K562 (cell line): Measurements from ENCODE around the gene DAP. TPM values are rescaled to one million over a fixed set of nuclear protein-coding genes. Genes with fewer than 3 reads are reported as not detected.

Experiments
- ARID2 ChIP-seq: fragments of 450-650 bp; IDR thresholded peaks from 2 replicates; pipeline ENCODE4 v1.6.1; 2017; ENCODE audit warnings: antibody characterized with exemption, mild to moderate bottlenecking
- ATF3 ChIP-seq, 2 experiments: fragments of 450-650 bp in 1 of 2; sonication (generic) in 1 of 2; formaldehyde crosslinking in 1 of 2; IDR thresholded peaks in 1 of 2; conservative IDR thresholded peaks in 1 of 2; 2 replicates each; pipeline versions ENCODE4 v1.6.1 to v1.8.1; 2016 to 2023; ENCODE audit warnings: mild to moderate bottlenecking in 2 of 2, moderate library complexity in 2 of 2, inconsistent platforms in 1 of 2, missing genetic modification reagents in 1 of 2
- BCOR ChIP-seq: fragments of 450-650 bp; IDR thresholded peaks from 2 replicates; pipeline ENCODE4 v1.6.1; 2016
- BHLHE40 ChIP-seq: IDR thresholded peaks from 2 replicates; pipeline ENCODE4 v1.6.1; 2011; ENCODE audit warnings: low read length, improper control_type of control experiment
- PRMT5 ChIP-seq: sonication (generic); formaldehyde crosslinking; IDR thresholded peaks from 2 replicates; pipeline ENCODE4 v1.5.0; 2020; ENCODE audit warnings: missing genetic modification reagents
- SMAD1 ChIP-seq: fragments of 150-350 bp; IDR thresholded peaks from 2 replicates; pipeline ENCODE4 v1.6.1; 2014; ENCODE audit warnings: low read length, low read depth; ENCODE audit not compliant: partially characterized antibody
- SMARCB1 ChIP-seq: IDR thresholded peaks from 2 replicates; pipeline ENCODE4 v1.6.1; 2011; ENCODE audit warnings: improper control_type of control experiment, low read depth; ENCODE audit not compliant: insufficient read length
- ZBTB40 ChIP-seq, 2 experiments: fragments of 450-650 bp in 1 of 2; sonication (generic) in 1 of 2; formaldehyde crosslinking in 1 of 2; IDR thresholded peaks; 2 replicates each; pipeline versions ENCODE4 v1.7.1 to v1.9.0; 2016 to 2022; ENCODE audit warnings: inconsistent platforms in 1 of 2, mild to moderate bottlenecking in 1 of 2, missing genetic modification reagents in 1 of 2
- ZFP36 ChIP-seq: fragments of 150-350 bp; IDR thresholded peaks from 2 replicates; pipeline ENCODE4 v1.6.1; 2018; ENCODE audit warnings: low read length, low read depth; ENCODE audit not compliant: partially characterized antibody
- ZNF384 ChIP-seq: IDR thresholded peaks from 2 replicates; pipeline ENCODE4 v1.6.1; 2012; ENCODE audit warnings: low read depth, low read length, improper control_type of control experiment
- ZNF586 ChIP-seq: fragments of 450-650 bp; formaldehyde crosslinking; conservative IDR thresholded peaks from 2 replicates; pipeline ENCODE4 v1.4.0; 2020; ENCODE audit warnings: mild to moderate bottlenecking, moderate library complexity
- polyA plus RNA-seq, 8 experiments: library from polyadenylated mRNA; depleted of rRNA in 4 of 8; stranded (reverse) in 5 of 8; unstranded in 3 of 8; fragments of >200 nt; fragmentation: Nextera tagmentation in 2 of 8; fragmentation: Illumina TruSeq in 1 of 8; extraction: Ambion mirVana in 2 of 8; extraction: Trizol in 1 of 8; gene quantifications; 2 replicates each; pipeline versions ENCODE4 v1.2.1 to v1.2.3, GENCODE V29; 2011 to 2014; ENCODE audit warnings: inconsistent platforms in 1 of 8, missing spikeins in 1 of 8
- total RNA-seq, 7 experiments: library from RNA; depleted of rRNA in 6 of 7; stranded (reverse); fragments of >200 nt in 6 of 7; fragmentation: Illumina TruSeq in 2 of 7; extraction: Trizol in 2 of 7; gene quantifications; 2 replicates each; pipeline versions ENCODE4 v1.2.1 to v1.2.3, GENCODE V29; 2011 to 2021; ENCODE audit warnings: low replicate concordance in 1 of 7

DAP gene
- total and polyA plus RNA-seq, 9 of the 15 experiments (the other 6 are each of a cell fraction or from before 2014, with no cell fraction given), result 14.1 to 151 (median 34.5) TPM

- TF ChIP-seq ZBTB40 (IDR thresholded peaks at IDR 0.05), result no peak
- TF ChIP-seq ZBTB40 (CRISPR knock-in tag; IDR thresholded peaks at IDR 0.05), result no peak
- no peak for TF ChIP-seq PRMT5
- TF ChIP-seq ZNF384, result no peak
- TF ChIP-seq ZFP36, result no peak
- TF ChIP-seq SMAD1, result no peak
- no peak for TF ChIP-seq ATF3 (IDR thresholded peaks at IDR 0.05)
- no peak for TF ChIP-seq ATF3 (CRISPR knock-in tag; conservative IDR thresholded peaks at IDR 0.05)
- no peak for TF ChIP-seq ZNF586 (CRISPR knock-in tag)
- TF ChIP-seq ARID2, result no peak
- TF ChIP-seq BHLHE40, result no peak
- no peak for TF ChIP-seq SMARCB1
- TF ChIP-seq BCOR, result no peak
- TF ChIP-seq, all 486 proteins: peak for 0
Measured at GRCh38 chr5:10747678-10748622, 13.1 kb downstream of the DAP start (continued).
